HG03039 (cell line): ENCODE data around the gene GSTT2.

Experiments
- ATAC-seq: cut with Tn5 transposase; IDR thresholded peaks from one replicate; pipeline ENCODE4 v1.9.1; 2021; ENCODE audit warnings: mild to moderate bottlenecking, moderate library complexity; ENCODE audit not compliant: unreplicated experiment

GSTT2 gene

DNA sequence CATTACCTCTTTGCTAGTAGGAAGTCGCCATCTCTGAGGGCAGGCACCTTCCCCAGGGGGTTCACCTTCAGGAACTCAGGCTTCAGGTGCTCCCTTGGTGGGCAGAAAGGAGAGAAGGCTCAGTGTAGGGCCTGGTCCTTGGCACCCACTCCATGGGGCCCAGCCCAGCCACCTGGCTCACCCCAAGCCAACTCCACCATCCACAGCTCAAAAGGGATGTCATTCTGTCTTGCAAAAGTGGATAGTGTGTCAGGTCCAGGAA lies 28.0 kb downstream of the GSTT2 start:
- no peak for ATAC-seq

GRCh38 chr22:24008381-24009226 lies 28.7 kb downstream of the GSTT2 start:
- ATAC-seq = no peak

DNA sequence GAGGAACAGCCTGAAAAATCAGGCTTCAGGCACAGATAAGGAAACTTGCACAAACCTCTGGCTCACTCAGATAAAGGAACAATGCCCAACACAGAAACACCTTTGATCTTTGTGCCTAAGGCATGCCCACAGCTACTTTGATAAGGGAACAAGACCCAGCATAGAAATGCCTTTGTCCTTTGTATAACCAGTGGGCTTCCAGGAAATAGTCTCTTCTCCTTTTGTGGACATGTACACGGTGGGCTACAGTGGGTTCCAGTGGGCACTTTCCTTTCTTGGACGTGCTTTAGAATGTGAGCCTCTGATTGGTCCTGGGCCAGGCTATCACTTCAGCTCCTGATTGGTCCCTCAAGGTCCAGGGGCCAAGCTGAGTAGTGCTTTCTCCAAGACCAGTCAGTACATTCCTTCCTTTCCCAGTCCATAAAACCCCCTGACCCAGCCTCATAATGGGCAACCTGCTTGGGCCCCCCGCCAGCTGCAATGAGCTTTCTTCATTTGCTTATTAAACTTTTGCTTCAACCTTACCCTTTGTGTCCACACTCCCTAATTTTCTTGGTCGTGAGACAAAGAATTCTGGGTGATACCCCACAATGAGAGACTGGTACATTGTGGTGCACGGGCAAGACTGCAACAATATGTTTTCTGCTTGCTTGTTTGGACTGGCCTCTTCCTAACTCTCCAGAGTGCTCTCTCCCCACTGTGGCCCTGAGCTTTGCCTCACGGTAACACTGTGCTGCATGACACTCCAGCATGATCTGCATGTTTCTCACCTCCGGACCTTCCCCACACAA lies 29.5 kb downstream of the GSTT2 start:
- no peak for ATAC-seq

DNA sequence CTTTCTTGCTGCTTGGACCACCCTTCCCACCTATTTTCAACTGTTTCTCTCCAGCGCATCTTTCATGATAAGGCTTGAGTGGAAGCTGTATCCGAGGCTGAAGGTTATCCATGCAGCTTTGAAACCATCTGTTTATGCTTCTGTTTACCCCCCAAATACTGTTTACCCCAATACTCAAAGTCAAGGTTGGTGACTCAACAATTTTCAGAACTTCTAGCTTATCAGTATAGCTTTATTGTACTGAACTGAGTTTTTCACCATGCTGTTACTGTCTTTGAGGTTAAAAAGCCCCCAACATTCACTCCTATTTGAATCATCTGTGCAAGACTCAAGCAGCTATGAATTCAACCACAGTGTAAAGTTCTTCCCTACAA lies 30.1 kb downstream of the GSTT2 start:
- no peak for ATAC-seq

DNA sequence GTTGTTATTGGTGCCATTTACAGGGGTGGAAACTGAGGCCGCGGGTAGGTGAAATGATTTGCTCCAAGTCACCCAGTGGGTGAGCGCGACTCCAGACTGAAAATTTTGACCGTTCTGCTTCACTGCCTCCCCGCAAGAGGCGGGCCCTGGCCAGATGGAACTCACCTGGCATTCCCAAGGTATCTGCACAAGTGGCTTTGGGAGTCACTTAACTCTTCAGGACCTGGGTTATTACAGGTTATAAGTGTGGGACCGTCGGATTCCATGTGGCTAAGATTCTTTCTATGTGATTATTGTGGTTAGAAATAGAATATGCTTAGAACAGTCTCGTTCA lies 31.8 kb downstream of the GSTT2 start:
- peak; percentile 1 for ATAC-seq

DNA sequence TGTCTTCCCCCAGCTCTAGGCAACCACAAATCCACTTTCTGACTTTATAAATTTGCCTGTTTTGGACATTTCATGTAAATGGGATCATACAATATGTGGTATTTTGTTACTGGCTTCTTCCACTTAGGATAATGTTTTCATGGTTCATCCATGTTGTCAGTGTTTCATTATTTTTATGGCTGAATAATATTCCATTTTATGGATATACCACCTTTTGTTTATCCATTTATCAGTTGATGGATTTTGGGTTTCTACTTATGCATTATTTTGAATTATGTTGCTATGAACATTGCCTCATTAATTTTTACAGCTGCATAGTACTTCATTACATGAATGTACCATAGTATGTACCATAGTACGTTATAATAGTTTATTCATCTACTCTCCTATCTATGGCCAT lies 36.2 kb downstream of the GSTT2 start:
- no peak for ATAC-seq

DNA sequence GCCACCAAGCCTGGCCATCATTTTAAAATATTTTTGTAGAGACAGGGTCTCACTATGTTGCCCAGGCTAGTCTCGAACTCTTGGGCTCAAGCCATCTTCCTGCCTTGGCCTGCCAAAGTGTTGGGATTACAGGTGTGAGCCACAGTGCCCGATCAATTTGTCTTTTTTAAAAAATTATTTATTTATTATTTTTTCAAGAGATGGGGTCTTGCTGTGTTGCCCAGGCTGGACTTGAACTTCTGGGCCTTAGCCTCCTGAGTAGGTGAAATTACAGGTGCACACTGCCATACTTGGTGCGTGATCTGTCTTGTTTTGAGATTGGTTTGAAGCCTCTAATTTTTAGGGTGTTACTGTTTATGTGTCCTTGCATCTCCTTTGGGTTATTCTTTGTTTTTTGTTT lies 41.4 kb downstream of the GSTT2 start:
- ATAC-seq = no peak

- no peak for ATAC-seq
Measured at GRCh38 chr22:24023204-24023789, 43.4 kb downstream of the GSTT2 start.

GRCh38 chr22:24024354-24024753 lies 44.4 kb downstream of the GSTT2 start:
- no peak for ATAC-seq

GRCh38 chr22:24025475-24025874 lies 45.5 kb downstream of the GSTT2 start:
- no peak for ATAC-seq

- ATAC-seq = no peak
Measured at GRCh38 chr22:24026056-24026455, 46.1 kb downstream of the GSTT2 start.

- ATAC-seq = no peak
Measured at GRCh38 chr22:24026733-24027132, 46.8 kb downstream of the GSTT2 start.

GRCh38 chr22:24027389-24027975 lies 47.5 kb downstream of the GSTT2 start:
- ATAC-seq = no peak

DNA sequence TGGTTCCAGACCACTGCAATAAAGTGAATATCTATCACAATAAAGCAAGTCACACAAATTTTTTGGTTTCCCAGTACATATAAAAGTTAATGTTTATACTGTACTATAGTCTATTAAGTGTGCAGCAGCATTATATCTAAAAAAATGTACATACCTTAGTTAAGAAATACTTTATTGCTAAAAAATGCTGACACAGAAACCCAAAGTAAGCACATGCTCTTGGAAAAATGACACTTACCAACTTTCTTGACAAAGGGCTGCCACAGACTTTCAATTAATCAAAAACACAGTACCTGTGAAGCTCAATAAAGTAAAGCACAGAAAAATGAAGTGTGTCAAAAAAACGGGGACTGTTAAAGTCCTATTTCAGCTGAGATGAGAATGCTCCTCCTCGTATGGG lies 48.1 kb downstream of the GSTT2 start:
- no peak for ATAC-seq

- no peak for ATAC-seq
Measured at GRCh38 chr22:24028533-24028932, 48.6 kb downstream of the GSTT2 start.

- no peak for ATAC-seq
Measured at GRCh38 chr22:24029304-24029703, 49.4 kb downstream of the GSTT2 start.

- ATAC-seq = no peak
Measured at GRCh38 chr22:24030186-24030702, 50.3 kb downstream of the GSTT2 start.
